Lower leg skin (tissue), 4 donors: Measurements from ENCODE around the gene OSBP. TPM values are rescaled to one million over a fixed set of nuclear protein-coding genes. Genes with fewer than 3 reads are reported as not detected.
A peak's percentile ranks its signal among the peaks of the same experiment; 100 is the strongest.
"Not testable (repeated sequence)": the region's sequence is repeated elsewhere in the genome, so short reads cannot be mapped to it uniquely, and the experiment has no call there.

ENCODE experiments used
- DNase-seq, 2 donors: peaks; one replicate each; pipeline ENCODE4 v3.0.0-alpha.2; 2019; ENCODE audit warnings: low spot score in 2 of 2
- H3K4me3 ChIP-seq: fragments of 200-600 bp; sonication (generic); 2 replicates; pipeline ENCODE4 v1.5.1; 2017; ENCODE audit warnings: mild to moderate bottlenecking, low read depth; ENCODE audit not compliant: poor library complexity, severe bottlenecking
- POLR2A ChIP-seq, 2 donors: fragments of 450-650 bp; IDR thresholded peaks; one replicate each; pipeline ENCODE4 v1.6.1; 2016 to 2017; ENCODE audit warnings: antibody characterized with exemption in 2 of 2, mild to moderate bottlenecking in 1 of 2, moderate library complexity in 1 of 2
- WGBS, 2 donors: methylation state at CpG; one replicate each; pipeline ENCODE4 v1.1.5; 2018; 5-methylcytosine and 5-hydroxymethylcytosine counted together
- intact Hi-C: fragments of 100-400 bp; cut with DNase I; formaldehyde crosslinking; loops from one replicate; pipeline ENCODE4 v1.15.0; 2023; ENCODE audit warnings: low total_unique reads
- total RNA-seq, 4 donors: library from RNA; depleted of rRNA; stranded (reverse); fragments of >200 nt; gene quantifications; one replicate each; pipeline ENCODE4 v1.1.0, GENCODE V29; 2016
- TF ChIP-seq, protein P1 (sequence below), 3 donors: fragments of 450-650 bp; IDR thresholded peaks; one replicate each; pipeline ENCODE4 v1.5.1; 2016; ENCODE audit warnings: antibody characterized with exemption in 3 of 3, mild to moderate bottlenecking in 3 of 3, moderate library complexity in 2 of 3

Gene OSBP
- total RNA-seq, 4 donors from 2014 or later: 42.4 to 52.9 (median 43.8) TPM

DNA sequence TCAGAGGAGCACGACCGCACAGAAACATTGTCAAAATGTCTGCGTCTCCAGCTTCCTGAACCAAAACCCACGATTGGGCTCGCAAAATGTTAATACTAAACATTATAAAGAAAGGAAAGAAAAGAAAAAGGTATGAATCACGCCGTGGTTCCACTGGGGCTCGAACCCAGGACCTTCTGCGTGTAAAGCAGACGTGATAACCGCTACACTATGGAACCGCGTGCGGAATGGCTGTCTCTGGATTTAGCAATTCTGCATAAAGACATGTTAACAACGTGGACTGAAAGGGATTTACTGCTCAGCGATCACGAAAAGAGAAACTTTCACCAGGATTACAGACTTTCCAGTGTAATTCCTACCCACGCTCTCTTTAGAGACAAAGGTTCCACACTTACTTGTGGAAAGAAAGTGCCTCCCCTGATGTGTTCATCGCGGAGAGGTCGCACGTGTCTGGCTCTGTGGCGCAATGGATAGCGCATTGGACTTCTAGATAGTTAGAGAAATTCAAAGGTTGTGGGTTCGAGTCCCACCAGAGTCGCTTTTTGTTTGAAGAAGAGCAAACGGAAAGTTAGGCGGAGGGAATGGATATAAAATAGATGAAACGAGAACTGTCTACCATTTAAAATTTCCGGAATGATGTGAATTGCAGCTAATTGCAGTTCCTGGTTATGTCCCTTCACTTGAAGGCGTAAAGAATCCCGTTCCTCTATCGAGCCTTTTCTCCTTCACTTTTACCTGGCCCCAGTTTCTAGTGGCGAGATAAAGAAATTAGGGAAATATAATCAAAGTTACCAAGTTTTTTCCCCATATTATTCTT is 64.5 kb downstream of the OSBP start:
- DNase-seq: peak; percentile 81 to 95

GRCh38 chr11:59550368-59550841 is 65.2 kb downstream of the OSBP start:
- DNase-seq: peak; percentile 81 to 94
- peak overlapping the region; percentile 43 for H3K4me3 ChIP-seq
- TF ChIP-seq, protein P1, sequence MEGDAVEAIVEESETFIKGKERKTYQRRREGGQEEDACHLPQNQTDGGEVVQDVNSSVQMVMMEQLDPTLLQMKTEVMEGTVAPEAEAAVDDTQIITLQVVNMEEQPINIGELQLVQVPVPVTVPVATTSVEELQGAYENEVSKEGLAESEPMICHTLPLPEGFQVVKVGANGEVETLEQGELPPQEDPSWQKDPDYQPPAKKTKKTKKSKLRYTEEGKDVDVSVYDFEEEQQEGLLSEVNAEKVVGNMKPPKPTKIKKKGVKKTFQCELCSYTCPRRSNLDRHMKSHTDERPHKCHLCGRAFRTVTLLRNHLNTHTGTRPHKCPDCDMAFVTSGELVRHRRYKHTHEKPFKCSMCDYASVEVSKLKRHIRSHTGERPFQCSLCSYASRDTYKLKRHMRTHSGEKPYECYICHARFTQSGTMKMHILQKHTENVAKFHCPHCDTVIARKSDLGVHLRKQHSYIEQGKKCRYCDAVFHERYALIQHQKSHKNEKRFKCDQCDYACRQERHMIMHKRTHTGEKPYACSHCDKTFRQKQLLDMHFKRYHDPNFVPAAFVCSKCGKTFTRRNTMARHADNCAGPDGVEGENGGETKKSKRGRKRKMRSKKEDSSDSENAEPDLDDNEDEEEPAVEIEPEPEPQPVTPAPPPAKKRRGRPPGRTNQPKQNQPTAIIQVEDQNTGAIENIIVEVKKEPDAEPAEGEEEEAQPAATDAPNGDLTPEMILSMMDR (IDR thresholded peaks at IDR 0.05): no peak
- no peak for TF ChIP-seq POLR2A (IDR thresholded peaks at IDR 0.05)
- WGBS, 2 donors: 3 to 11% methylated on average over 31 of the region's 31 CpGs
- intact Hi-C loops: no loop called here

More for the DNA sequence above, 64.5 kb downstream of the OSBP start:
- peak overlapping the region; percentile 43 for H3K4me3 ChIP-seq
- 1% methylated on average over 34 of the region's 34 CpGs for WGBS, 2 donors
- no peak for TF ChIP-seq POLR2A (IDR thresholded peaks at IDR 0.05)
- TF ChIP-seq, protein P1 (IDR thresholded peaks at IDR 0.05): no peak
- intact Hi-C loops: no loop called here

DNA sequence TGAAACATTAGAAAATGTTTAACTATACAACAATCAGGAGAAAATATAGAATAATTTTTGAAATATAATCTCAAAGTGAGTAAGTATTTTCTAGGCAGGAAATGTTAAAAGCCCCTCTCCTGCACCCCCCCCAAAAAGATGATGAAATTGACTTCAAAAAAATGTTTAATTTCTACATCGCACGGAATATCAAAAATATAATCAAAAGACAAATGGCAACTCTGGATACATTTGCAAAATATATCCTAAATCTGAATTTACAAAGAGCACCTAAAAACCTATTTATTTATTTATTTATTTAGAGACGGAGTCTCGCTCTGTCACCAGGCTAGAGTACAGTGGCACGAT is 67.3 kb downstream of the OSBP start:
- no peak for DNase-seq
- TF ChIP-seq POLR2A (IDR thresholded peaks at IDR 0.05): no peak
- TF ChIP-seq, protein P1 (IDR thresholded peaks at IDR 0.05): no peak
- 95 to 98% methylated on average over 5 of the region's 5 CpGs for WGBS, 2 donors
- intact Hi-C loops: loop anchor here (10.0 kb wide), 1 partner anchor 127 kb away; no protein-coding TSS in a partner anchor
- no peak overlapping the region for H3K4me3 ChIP-seq

GRCh38 chr11:59547605-59548308 is 67.8 kb downstream of the OSBP start:
- intact Hi-C loops: loop anchor here (10.0 kb wide), 1 partner anchor 127 kb away; no protein-coding TSS in a partner anchor
- WGBS, 2 donors: 87 to 88% methylated on average over 5 of the region's 5 CpGs
- not testable (repeated sequence) for H3K4me3 ChIP-seq, DNase-seq

- DNase-seq: no peak
- intact Hi-C loops: loop anchor here (10.0 kb wide), 1 partner anchor 129 kb away; no protein-coding TSS in a partner anchor
- H3K4me3 ChIP-seq: no peak overlapping the region
- 88 to 89% methylated on average over 24 of the region's 24 CpGs for WGBS, 2 donors
- TF ChIP-seq, protein P1 (IDR thresholded peaks at IDR 0.05): no peak
- TF ChIP-seq POLR2A (IDR thresholded peaks at IDR 0.05): no peak
Observed at GRCh38 chr11:59545179-59546020, 70.2 kb downstream of the OSBP start.
